Stimulated activated CD4-positive, alpha-beta T cell treated with anti-CD3 and anti-CD28 coated beads, Interleukin-15, amount 100 ng/mL, for 24 hours (primary cell): ENCODE data around the gene CACTIN.
A peak's percentile ranks its signal among the peaks of the same experiment; 100 is the strongest.
"Not testable (repeated sequence)": the region's sequence is repeated elsewhere in the genome, so short reads cannot be mapped to it uniquely, and the experiment has no call there.

Experiments
- DNase-seq: peaks from one replicate; pipeline ENCODE4 v3.0.0-alpha.2; 2020

The CACTIN gene

DNA sequence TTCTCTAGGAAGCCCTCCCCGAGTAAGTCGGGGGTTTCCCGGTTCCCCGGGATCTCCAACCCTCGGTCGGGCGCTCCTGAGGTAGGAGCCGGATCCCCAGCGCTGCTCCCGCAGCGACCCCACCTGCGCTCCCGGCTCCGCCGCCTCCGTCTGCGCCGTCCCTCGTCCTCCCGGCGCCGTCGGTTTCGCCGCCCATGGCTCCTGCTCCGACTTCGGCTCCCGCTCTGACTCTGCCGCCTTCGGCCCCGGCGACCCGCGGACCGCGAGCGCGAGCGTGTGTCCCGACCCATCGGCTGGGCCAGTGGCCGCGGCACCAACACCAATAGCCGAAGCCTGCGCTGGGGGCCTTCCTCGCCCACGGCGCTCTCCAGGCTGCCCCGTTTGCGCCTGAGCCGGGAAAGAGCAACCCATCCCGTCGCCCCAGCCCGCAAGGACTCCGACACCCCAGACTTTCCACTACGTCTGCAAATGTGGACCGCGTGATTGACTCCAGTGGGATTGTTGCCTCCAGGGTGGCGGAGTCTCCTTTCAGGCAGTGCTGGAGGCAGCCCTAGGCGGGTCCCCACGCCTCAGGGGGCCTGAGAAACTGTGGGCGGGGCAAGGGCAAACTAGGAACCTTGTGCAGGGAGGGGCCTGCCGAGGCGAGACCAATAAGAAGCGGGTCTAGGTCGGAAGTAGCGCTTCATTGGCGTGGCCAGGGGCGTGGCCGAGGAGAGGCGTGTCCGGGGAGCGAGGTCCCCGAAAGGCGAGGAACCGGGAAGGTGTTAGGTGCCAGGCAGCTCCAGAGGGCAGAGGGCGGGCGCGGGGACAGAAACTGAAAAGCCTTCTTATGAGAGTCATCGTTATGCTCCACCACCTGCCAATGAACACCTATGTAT lies at the start of gene CACTIN:
TSS of gene CACTIN (minus strand) at position 318 of the 878 bp plus-strand sequence. CDS start at position 290, 28 bp downstream.
- peak; percentile 100 for DNase-seq

DNA sequence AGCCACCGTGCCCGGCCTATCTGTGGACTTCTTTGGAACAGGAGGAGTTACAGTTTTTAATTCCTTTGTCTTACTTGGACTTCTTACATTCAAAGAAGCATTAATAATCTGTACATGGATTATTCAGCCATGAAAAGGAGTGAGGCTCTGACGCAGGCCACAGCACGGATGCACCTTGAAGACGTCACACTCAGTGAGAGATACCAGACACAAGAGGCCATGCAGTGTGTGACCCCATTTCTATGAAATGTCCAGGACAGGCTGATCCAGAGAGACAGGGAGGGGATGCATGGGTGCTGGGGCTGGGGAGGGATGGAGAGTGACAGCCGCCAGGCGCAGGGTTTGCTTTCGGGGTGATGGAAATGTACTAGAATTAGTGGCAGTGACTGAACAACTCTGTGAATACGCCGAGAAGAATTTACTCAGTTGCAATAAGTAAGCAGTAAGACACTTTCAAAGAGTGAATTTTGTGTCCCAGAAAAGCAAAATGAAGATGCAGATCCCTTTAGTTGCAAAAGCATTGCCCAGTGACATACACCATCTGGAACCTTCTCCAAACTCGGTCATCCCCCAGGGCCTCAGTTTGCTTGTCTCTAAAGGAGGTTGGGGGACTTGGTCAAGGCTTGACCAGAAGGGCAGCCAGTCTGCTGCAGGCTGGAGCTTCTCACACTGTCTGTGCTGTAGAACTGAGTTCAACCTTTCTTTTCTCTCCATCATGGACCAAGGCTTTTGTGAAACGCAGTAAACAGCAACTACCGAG lies 48.4 kb upstream of the CACTIN start:
- no peak for DNase-seq

DNA sequence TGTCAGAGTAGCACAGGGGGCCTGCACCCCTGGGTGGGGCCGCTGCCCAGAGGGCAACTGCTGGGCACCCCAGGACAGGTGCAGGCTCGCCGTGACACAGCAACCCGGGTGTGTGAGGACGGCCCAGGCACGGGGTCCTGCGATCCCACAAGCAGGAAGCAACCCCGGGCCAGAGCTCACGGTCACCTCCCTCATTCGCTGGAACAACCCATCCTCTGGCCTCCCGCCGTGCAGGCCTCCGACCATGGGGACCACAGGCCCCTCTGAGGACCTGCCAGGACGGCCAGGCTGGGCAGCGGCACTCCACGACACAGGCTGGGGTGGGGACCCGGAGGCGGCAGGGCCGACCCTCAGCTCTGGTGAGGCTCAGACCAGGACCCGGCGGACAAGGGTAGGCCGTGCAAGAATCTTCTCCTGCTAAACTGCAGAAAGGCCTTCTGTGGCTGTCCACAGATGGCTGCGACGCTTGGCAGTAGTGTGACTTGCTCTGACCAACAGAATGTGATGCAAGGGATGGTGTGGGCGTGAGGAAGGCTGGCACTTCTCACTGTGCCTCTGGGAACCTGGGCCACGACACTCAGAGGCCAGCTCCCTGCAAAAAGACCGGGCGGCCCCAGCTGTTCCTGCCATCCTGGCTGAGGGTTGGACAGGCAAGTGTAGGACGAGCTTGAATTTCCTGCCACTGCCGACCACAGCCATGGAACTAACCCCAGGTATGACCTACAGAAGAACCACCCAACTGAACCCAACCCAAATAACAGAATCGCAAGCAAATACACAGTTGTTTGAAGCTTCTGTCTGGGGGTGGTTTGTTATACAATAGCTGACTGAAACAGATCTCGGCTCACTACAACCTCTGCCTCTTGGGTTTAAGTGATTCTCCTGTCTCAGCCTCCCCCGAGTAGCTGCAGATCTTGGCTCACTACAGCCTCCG lies 47.2 kb upstream of the CACTIN start:
- DNase-seq = no peak

- no peak for DNase-seq
Measured at GRCh38 chr19:3672993-3673392, 46.4 kb upstream of the CACTIN start.

DNA sequence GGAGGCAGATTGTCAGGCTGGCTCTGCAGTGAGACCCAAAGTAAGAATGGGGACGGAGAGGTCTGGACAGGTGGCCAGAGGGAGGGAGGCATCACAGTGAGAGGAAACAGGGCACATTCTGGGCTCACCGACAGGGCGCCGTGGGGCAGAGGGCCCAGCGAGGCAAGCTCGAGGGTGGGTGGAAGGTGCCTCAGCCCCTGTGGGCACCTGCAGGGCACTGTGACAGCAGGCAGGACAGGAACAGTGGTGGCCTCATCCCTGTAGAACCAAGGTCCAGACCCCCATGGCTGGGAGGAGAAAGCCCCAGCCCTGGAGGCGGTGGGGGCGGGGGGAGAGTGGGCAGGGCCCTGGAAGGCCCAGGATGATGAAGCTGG lies 46.0 kb upstream of the CACTIN start:
- no peak for DNase-seq

DNA sequence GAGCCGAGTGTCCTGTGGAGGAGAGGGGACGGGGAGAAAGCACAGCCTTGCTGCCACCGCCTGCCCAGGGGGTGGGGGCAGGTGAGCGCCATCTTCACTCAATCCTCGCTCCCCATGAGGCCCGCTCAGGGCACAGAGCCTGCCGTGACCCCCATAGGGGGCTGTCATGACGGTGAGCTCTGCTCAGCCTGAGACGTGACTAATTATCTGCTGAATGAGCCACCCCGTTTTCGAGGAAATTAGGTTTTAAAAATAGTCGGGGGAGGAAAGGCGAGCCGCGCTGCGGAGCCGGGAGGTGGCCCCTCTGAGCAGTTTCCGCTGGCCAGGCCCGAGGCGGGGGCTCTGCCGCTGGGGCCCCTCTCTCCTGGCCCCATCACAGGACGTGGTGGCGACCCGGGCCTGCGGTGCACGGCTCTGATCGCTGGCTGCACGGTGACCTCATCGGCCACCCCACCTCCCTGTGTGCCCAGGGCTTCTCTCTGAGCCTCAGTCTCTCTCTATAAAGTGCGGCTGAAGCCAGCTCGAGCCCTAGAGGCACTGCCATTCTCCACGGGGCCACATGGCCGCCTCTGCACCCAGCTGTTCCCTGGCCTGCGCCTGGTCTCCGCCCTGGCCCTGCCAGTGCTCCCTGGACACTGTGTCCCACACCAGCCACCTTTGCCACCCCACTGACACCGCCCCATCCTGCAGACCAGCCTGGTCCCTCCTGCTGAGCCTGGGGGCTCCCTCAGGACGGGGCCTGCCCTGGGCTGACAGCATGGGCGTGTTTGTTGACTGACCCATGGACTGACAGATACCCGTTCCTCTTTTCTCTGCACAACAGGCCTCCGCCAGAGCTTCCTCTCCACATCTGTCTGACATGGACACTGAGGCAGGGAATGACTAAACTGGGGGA lies 45.3 kb upstream of the CACTIN start:
- DNase-seq = peak; percentile 51

- DNase-seq = peak; percentile 67
Measured at GRCh38 chr19:3670796-3671679, 44.4 kb upstream of the CACTIN start.

DNA sequence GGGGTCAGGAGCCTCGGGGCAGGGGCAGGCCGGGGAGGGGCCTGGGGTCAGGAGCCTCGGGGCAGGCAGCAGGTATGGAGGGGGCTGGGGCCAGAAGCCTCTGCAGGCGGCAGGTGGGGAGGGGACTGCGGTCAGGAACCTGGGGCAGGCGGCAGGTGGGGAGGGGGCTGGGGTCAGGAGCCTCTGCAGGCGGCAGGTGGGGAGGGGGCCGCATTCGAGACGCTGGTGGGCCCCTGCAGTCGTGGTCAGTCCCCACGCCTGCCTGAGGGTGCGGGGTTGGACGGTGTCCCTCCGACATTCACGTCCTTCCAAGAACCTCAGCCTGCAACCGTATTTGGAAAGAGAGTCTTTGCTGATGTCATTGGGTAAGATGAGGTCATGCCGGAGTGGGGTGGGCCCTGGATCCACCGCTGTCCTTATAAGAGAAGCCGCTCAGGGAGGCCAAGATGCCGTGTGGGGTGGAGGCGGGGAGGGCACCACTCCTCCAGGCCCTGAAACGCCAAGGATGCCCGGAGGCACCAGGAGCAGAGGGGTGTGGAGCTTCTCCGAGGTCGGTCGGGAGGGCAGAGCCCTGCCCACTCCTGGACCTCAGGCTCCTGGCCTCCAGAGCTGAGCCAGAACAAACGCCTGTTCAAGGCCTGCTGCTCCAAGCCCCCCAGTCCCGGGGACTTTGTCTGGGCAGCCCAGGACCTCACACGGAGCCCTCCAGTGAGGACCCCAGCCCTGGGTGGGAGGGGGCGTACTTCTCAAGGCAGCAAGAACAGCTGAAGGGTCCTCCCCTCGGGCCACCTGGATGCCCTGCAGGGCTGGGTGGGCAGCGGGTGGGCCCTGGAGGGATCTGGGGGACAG lies 43.6 kb upstream of the CACTIN start:
- DNase-seq = no peak

- DNase-seq = no peak
Measured at GRCh38 chr19:3669082-3669946, 42.7 kb upstream of the CACTIN start.

DNA sequence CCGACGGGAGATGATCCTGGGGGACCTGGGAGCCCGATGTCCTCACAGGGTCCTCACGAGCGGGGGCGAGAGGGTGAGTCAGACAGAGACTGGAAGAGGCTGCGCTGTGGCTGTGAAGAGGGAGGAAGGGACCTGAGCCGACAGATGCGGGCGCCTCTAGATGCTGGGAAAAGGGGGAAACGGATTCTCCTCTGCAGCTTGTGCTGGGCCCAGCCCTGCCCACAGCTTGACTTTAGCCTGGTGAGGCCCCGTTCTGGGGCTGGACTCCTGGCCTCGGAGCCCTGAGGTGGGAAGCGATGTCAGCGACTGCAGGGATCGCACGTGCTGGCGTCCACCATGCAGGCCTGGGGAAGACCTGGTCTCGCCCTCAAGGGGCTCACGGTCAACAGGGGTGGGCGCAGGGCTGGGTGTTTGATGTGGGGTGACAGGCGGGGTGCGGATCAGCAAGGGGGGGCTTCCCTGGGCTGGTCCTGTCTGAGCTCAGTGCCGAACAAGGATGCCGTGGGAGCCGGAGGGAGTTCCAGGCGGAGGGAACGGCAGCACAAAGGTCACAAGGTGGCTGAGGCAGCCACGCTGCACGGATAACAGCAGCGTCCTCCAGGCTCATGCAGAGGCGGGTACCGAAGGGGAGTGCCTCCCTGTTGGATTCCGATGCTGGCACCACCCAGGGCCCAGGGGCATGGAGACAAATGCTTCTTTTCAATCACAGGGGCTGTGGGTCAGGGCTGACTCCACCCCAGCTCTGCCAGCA lies 41.9 kb upstream of the CACTIN start:
- no peak for DNase-seq

DNA sequence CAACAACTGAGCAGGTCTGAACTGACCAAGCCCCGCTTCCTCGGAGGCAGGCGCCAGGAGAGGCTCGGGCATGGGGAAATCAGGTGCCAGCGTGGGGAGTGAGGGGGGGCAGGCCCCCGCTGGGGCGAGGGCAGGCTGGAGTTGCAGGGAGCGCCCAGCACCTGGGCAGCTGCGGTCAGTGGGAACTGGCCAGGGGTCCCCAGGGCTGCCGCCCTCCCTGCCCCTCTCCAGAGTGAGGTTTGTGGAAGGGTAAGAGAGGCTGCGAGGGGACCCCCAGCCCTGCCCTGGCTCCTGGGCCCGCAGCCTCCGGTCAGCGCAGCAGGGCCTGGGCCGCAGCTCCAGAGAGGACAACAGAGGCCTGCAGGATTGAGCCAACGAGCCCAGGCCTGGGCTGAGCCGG lies 41.2 kb upstream of the CACTIN start:
- DNase-seq = no peak

- DNase-seq = no peak
Measured at GRCh38 chr19:3667037-3667638, 40.5 kb upstream of the CACTIN start.

DNA sequence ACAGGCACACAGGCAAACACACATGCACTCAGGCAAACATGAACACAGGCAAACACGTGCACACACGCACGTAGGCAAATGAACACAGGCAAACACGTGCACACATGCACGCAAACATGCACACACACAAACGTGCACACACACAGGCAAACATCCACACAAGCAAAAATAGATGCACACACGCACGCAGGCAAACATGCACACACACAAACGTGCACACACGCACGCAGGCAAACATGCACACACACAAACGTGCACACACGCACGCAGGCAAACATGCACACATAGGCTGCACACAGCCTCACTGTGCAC lies 39.9 kb upstream of the CACTIN start:
- DNase-seq = not testable (repeated sequence)

- DNase-seq = peak; percentile 80
Measured at GRCh38 chr19:3665681-3666544, 39.3 kb upstream of the CACTIN start.

GRCh38 chr19:3664879-3665642 lies 38.5 kb upstream of the CACTIN start:
- DNase-seq = no peak

DNA sequence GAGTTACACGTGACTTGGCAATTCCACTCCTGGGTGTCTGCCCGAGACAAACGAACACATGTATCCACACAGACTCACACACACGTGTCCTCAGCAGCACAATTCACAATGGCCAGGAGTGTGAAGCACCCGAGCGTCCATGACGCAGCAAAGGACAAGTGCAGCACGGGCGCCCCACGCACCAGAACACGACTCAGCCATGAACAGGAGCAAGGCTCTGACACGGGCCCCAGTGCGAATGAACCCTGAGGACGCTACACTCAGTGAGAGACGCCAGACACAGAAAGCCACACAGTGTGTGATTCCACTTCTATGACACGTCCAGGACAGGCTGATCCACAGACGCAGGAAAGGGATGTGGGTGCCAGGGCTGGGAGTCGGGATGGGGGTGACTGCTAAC lies 37.2 kb upstream of the CACTIN start:
- no peak for DNase-seq
